ENCODE measurements around the gene ZNF487. TPM values are rescaled to one million over a fixed set of nuclear protein-coding genes. Genes with fewer than 3 reads are reported as not detected.

The ZNF487 gene
- total and polyA plus RNA-seq, 2 experiments from 2014 or later, result 8.1 to 8.9 TPM

DNA sequence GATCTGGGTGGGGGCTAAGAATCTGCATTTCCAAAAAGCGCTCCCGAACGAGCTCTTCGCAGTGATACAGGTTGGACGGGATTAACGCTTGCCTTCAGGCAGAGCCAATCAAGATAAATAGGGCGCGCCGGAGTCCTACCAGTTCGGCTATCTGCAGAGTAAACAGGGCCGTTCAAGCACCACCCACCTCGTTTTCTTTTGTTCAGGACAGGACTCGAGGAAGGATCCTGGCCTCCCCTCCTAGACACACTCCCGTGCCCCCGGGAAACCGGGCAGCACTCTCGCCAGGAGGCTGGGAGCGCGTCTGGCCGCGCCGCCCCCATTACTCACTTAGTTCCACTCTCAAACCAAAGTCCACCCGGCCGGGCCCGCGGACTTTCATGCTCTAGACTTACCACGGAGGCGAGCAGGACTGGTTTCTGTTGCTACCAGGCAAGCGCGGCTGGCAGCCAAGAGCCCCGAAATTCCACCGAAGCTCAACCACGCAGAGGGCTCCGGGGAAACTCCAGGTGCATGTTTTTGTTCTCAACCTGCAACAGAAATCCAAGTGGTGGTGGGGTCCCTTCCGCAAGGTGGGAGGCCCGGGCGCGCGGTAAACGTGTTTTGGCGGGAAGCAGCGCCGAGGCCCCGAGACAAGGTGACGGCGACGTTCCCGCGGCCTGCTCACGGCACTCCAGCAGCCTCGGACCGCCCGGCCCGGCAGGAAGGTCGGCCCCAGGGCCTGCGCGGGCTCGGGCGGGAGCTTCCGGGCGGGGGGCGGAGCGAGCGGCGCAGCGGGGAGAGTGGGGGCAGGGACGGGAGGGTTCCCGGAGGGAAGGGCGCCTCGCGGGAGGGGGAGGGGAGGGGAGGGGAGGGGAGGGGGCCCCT, 40.6 kb upstream of the ZNF487 start:
- no peak for TF ChIP-seq EZH2phosphoT487 (IDR thresholded peaks at IDR 0.05; ENCODE audit: low read depth, severe bottlenecking, unreplicated experiment)
- no peak for TF ChIP-seq EZH2 (IDR thresholded peaks at IDR 0.05; ENCODE audit: borderline replicate concordance)
- TF ChIP-seq, protein P1, sequence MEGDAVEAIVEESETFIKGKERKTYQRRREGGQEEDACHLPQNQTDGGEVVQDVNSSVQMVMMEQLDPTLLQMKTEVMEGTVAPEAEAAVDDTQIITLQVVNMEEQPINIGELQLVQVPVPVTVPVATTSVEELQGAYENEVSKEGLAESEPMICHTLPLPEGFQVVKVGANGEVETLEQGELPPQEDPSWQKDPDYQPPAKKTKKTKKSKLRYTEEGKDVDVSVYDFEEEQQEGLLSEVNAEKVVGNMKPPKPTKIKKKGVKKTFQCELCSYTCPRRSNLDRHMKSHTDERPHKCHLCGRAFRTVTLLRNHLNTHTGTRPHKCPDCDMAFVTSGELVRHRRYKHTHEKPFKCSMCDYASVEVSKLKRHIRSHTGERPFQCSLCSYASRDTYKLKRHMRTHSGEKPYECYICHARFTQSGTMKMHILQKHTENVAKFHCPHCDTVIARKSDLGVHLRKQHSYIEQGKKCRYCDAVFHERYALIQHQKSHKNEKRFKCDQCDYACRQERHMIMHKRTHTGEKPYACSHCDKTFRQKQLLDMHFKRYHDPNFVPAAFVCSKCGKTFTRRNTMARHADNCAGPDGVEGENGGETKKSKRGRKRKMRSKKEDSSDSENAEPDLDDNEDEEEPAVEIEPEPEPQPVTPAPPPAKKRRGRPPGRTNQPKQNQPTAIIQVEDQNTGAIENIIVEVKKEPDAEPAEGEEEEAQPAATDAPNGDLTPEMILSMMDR (IDR thresholded peaks at IDR 0.05; ENCODE audit: poor library complexity), result no peak
- Histone ChIP-seq H4K20me1 (ENCODE audit: insufficient read depth, poor library complexity, severe bottlenecking) (peaks cover 81% of the 10 kb centered on the region), H3K27ac (peak overlapping the region; percentile 100), H2AFZ (peak overlapping the region; percentile 32), H3K9me2 (replicated peaks; ENCODE audit: insufficient read depth) (no peaks in the 10 kb centered on the region), H3K9me3 (ENCODE audit: low read depth) (no peaks in the 10 kb centered on the region), H3K79me2 (peaks cover 90% of the 10 kb centered on the region), H3K4me2 (peak overlapping the region; percentile 93), H3K4me1 (ENCODE audit: insufficient read depth) (peaks cover 51% of the 10 kb centered on the region), H3K36me3 (replicated peaks; ENCODE audit: insufficient read depth, low read depth) (no peaks in the 10 kb centered on the region), H3K4me3 (peak overlapping the region; percentile 86), H3K27me3 (no peaks in the 10 kb centered on the region)
- DNase-seq (ENCODE audit: low spot score), result peak; percentile 91
- WGBS (ENCODE audit: low lambda C conversion rate, missing lambda C conversion rate), result under 1% methylated on average over 53 of the region's 71 CpGs

DNA sequence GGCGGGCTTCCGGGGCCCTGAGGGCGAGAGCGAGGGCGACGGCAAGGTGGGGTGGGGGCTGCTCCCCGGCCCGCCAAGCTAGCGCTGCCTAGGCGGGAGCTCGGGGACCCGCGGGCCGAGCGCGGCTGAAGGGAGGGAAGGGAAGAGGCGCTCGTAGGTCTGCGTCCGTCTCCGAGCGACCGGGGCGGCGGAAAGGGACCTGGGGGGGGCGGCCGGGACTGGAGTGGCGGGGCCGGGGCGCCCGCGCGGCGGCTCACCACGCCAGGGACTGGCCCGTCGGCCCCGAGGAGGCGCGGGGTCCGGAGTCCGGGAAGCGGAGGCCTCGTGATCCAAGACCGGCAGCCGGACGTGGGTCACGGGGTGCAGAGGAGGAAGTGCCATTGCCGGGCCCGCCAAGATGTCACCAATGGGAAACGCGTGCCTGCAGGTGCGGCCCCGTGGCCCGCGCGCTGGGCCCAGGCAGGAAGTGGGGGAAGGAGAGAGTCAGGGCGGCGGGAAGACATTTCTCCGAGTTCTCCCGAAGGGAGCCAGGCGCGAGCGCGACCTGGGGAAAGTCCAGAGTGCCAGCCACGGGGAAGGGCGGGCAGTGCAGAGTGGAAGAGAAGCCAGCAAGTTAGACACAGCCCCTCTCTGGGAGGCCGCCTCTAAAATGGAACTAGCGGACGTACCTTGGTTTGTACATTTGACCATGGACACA, 39.8 kb upstream of the ZNF487 start:
- 0% methylated on average over 22 of the region's 70 CpGs for WGBS (ENCODE audit: low lambda C conversion rate, missing lambda C conversion rate)
- no peaks in the 10 kb centered on the region for H3K36me3 ChIP-seq (replicated peaks; ENCODE audit: insufficient read depth, low read depth)
- H2AFZ ChIP-seq, result no peak overlapping the region
- H3K4me1 ChIP-seq (ENCODE audit: insufficient read depth), result peaks cover 54% of the 10 kb centered on the region
- H3K27ac ChIP-seq, result peak overlapping the region; percentile 100
- H4K20me1 ChIP-seq (ENCODE audit: insufficient read depth, poor library complexity, severe bottlenecking), result peaks cover 82% of the 10 kb centered on the region
- peak overlapping the region; percentile 13 for H3K4me3 ChIP-seq
- no peaks in the 10 kb centered on the region for H3K27me3 ChIP-seq
- H3K9me3 ChIP-seq (ENCODE audit: low read depth), result no peaks in the 10 kb centered on the region
- H3K4me2 ChIP-seq, result peak overlapping the region; percentile 93
- no peak for TF ChIP-seq EZH2phosphoT487 (IDR thresholded peaks at IDR 0.05; ENCODE audit: low read depth, severe bottlenecking, unreplicated experiment)
- no peak for TF ChIP-seq EZH2 (IDR thresholded peaks at IDR 0.05; ENCODE audit: borderline replicate concordance)
- peaks cover 90% of the 10 kb centered on the region for H3K79me2 ChIP-seq
- peak; percentile 95 for DNase-seq (ENCODE audit: low spot score)
- no peaks in the 10 kb centered on the region for H3K9me2 ChIP-seq (replicated peaks; ENCODE audit: insufficient read depth)

DNA sequence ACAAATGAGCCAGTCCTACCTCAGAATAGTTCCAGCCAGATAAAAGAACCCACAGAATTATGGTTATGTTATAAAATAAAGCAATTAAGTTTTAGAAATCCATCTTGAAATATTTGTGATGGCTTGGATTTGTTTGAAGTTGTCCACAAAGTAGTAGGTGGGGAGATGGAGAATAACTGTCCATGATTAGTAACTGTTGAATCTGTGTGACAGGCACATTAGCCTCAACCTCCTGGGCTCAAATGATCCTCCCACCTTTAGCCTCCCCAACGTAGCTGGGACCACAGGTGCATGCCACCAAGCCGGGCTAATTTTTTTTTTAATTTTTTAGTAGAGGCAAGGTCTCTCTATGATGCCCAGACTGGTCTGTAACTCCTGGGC, 38.0 kb upstream of the ZNF487 start:
- Histone ChIP-seq H3K36me3 (replicated peaks; ENCODE audit: insufficient read depth, low read depth) (no peaks in the 10 kb centered on the region), H3K79me2 (peaks cover 90% of the 10 kb centered on the region), H3K9me2 (replicated peaks; ENCODE audit: insufficient read depth) (no peaks in the 10 kb centered on the region), H3K4me2 (peak overlapping the region; percentile 93), H4K20me1 (ENCODE audit: insufficient read depth, poor library complexity, severe bottlenecking) (peaks cover 84% of the 10 kb centered on the region), H2AFZ (no peak overlapping the region), H3K4me1 (ENCODE audit: insufficient read depth) (peaks cover 56% of the 10 kb centered on the region), H3K4me3 (no peak overlapping the region), H3K9me3 (ENCODE audit: low read depth) (no peaks in the 10 kb centered on the region), H3K27me3 (no peaks in the 10 kb centered on the region), H3K27ac (peak overlapping the region; percentile 100)
- WGBS (ENCODE audit: low lambda C conversion rate, missing lambda C conversion rate), result 63% methylated on average over 2 of the region's 2 CpGs
- DNase-seq (ENCODE audit: low spot score), result no peak
- TF ChIP-seq, protein P1 (IDR thresholded peaks at IDR 0.05; ENCODE audit: poor library complexity), result no peak
- no peak for TF ChIP-seq EZH2 (IDR thresholded peaks at IDR 0.05; ENCODE audit: borderline replicate concordance)
- TF ChIP-seq EZH2phosphoT487 (IDR thresholded peaks at IDR 0.05; ENCODE audit: low read depth, severe bottlenecking, unreplicated experiment), result no peak
